OCI-LY7 (cell line): ENCODE data around the gene SURF4.

Experiments
- EZH2phosphoT487 ChIP-seq: fragments of 200-600 bp; sonication (generic); IDR thresholded peaks from 2 replicates; pipeline ENCODE4 v1.6.1; 2018; ENCODE audit warnings: low read depth, borderline replicate concordance, mild to moderate bottlenecking, mixed run types, antibody characterized with exemption, low read length, moderate library complexity, mixed read lengths
- TF ChIP-seq, protein P1 (sequence below): fragments of 200-600 bp; sonication (generic); conservative IDR thresholded peaks from 2 replicates; pipeline ENCODE4 v1.5.1; 2014; ENCODE audit warnings: mild to moderate bottlenecking, antibody characterized with exemption, low read length, moderate library complexity, mixed read lengths

DNA sequence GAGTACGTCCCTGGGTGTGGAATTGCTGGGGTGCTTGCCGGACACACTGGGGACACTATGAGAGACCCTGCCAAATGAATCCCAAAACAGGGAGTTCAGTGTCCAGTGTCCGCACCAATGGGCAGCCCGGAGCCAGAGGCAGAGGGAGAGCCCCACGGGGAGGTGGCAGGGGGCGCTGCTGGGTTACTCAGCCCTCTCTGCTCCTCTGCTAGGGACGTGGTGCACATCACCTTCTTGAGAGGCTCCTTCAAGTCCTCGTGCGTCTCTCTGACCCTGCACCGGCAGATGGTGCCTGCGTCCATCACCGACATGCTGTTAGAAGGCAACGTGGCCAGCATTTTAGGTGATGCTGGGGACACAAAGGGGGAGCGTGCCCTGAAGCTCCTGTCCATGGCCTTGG is 21.1 kb upstream of the SURF4 start:
- TF ChIP-seq, protein P1, sequence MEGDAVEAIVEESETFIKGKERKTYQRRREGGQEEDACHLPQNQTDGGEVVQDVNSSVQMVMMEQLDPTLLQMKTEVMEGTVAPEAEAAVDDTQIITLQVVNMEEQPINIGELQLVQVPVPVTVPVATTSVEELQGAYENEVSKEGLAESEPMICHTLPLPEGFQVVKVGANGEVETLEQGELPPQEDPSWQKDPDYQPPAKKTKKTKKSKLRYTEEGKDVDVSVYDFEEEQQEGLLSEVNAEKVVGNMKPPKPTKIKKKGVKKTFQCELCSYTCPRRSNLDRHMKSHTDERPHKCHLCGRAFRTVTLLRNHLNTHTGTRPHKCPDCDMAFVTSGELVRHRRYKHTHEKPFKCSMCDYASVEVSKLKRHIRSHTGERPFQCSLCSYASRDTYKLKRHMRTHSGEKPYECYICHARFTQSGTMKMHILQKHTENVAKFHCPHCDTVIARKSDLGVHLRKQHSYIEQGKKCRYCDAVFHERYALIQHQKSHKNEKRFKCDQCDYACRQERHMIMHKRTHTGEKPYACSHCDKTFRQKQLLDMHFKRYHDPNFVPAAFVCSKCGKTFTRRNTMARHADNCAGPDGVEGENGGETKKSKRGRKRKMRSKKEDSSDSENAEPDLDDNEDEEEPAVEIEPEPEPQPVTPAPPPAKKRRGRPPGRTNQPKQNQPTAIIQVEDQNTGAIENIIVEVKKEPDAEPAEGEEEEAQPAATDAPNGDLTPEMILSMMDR = peak; percentile 54
- no peak for TF ChIP-seq EZH2phosphoT487
